OCI-LY3 (cell line): ENCODE data around the gene LAMA1.

Experiments
- CTCF ChIP-seq: fragments of 200-600, 300-600 bp; sonication (generic); IDR thresholded peaks from 2 replicates; pipeline ENCODE4 v1.5.1; 2014; ENCODE audit warnings: antibody characterized with exemption, low read length, low read depth
- EZH2phosphoT487 ChIP-seq: fragments of 200-600 bp; shearing (Covaris generic); IDR thresholded peaks from 2 replicates; pipeline ENCODE4 v1.6.1; 2018; ENCODE audit warnings: antibody characterized with exemption, mixed run types, low read depth

- TF ChIP-seq CTCF (no peak), EZH2phosphoT487 (no peak)
Observed at GRCh38 chr18:7104649-7105048, 12.9 kb downstream of the LAMA1 start.
